Measurements from ENCODE around the gene TNFSF15. TPM values are rescaled to one million over a fixed set of nuclear protein-coding genes. Genes with fewer than 3 reads are reported as not detected.

The TNFSF15 gene
- total and polyA plus RNA-seq, 5 donors = 0.02 to 0.03 TPM; not detected in 3

GRCh38 chr9:114803479-114804265 lies 2.2 kb downstream of the TNFSF15 start:
- Histone ChIP-seq H3K27me3 (ENCODE audit: control insufficient read depth, insufficient read depth) (no peaks in the 10 kb centered on the region), H3K4me1 (ENCODE audit: control insufficient read depth, insufficient read depth, low read length) (peaks cover 4% of the 10 kb centered on the region), H3K9me3 (ENCODE audit: control insufficient read depth, low read length) (no peaks in the 10 kb centered on the region), H3K27ac (ENCODE audit: low read length) (no peak overlapping the region), H3K4me3 (ENCODE audit: low read length) (no peak overlapping the region)
- intact Hi-C loops (cut with DNase I) = no loop called here
- 70% methylated on average over 1 of the region's 1 CpG for WGBS
- ATAC-seq = no peak
- peak in 2 of 3 donors; percentile 42 to 53 for DNase-seq

GRCh38 chr9:114799925-114800324 lies 5.9 kb downstream of the TNFSF15 start:
- Histone ChIP-seq H3K4me1 (ENCODE audit: control insufficient read depth, insufficient read depth, low read length) (no peaks in the 10 kb centered on the region), H3K9me3 (ENCODE audit: control insufficient read depth, low read length) (no peaks in the 10 kb centered on the region), H3K4me3 (ENCODE audit: low read length) (no peak overlapping the region), H3K27ac (ENCODE audit: low read length) (no peak overlapping the region), H3K27me3 (ENCODE audit: control insufficient read depth, insufficient read depth) (no peaks in the 10 kb centered on the region)
- WGBS = 65% methylated on average over 2 of the region's 2 CpGs
- no peak for ATAC-seq
- no peak for DNase-seq
- intact Hi-C loops (cut with DNase I) = no loop called here

GRCh38 chr9:114799441-114799840 lies 6.4 kb downstream of the TNFSF15 start:
- no peaks in the 10 kb centered on the region for H3K4me1 ChIP-seq (ENCODE audit: control insufficient read depth, insufficient read depth, low read length)
- no peaks in the 10 kb centered on the region for H3K27me3 ChIP-seq (ENCODE audit: control insufficient read depth, insufficient read depth)
- H3K9me3 ChIP-seq (ENCODE audit: control insufficient read depth, low read length) = no peaks in the 10 kb centered on the region
- H3K4me3 ChIP-seq (ENCODE audit: low read length) = no peak overlapping the region
- 33% methylated on average over 5 of the region's 5 CpGs for WGBS
- no peak overlapping the region for H3K27ac ChIP-seq (ENCODE audit: low read length)
- intact Hi-C loops (cut with DNase I) = no loop called here
- ATAC-seq (peak; percentile 31 to 48), DNase-seq (no peak)

- H3K4me3 ChIP-seq (ENCODE audit: low read length) = no peak overlapping the region
- no peaks in the 10 kb centered on the region for H3K27me3 ChIP-seq (ENCODE audit: control insufficient read depth, insufficient read depth)
- no peak for ATAC-seq
Observed at GRCh38 chr9:114798780-114799427, 6.9 kb downstream of the TNFSF15 start.

GRCh38 chr9:114798101-114798500 lies 7.7 kb downstream of the TNFSF15 start:
- Histone ChIP-seq H3K27me3 (ENCODE audit: control insufficient read depth, insufficient read depth) (no peaks in the 10 kb centered on the region), H3K27ac (ENCODE audit: low read length) (no peak overlapping the region), H3K9me3 (ENCODE audit: control insufficient read depth, low read length) (no peaks in the 10 kb centered on the region), H3K4me3 (ENCODE audit: low read length) (no peak overlapping the region), H3K4me1 (ENCODE audit: control insufficient read depth, insufficient read depth, low read length) (no peaks in the 10 kb centered on the region)
- DNase-seq (no peak), ATAC-seq (no peak)
- intact Hi-C loops (cut with DNase I) = no loop called here
- 79% methylated on average over 1 of the region's 1 CpG for WGBS

More at GRCh38 chr9:114798780-114799427, 6.9 kb downstream of the TNFSF15 start:
- no peak for DNase-seq
- intact Hi-C loops (cut with DNase I) = no loop called here
- H3K9me3 ChIP-seq (ENCODE audit: control insufficient read depth, low read length) = no peaks in the 10 kb centered on the region
- H3K4me1 ChIP-seq (ENCODE audit: control insufficient read depth, insufficient read depth, low read length) = no peaks in the 10 kb centered on the region
- H3K27ac ChIP-seq (ENCODE audit: low read length) = no peak overlapping the region
- WGBS = 56% methylated on average over 2 of the region's 2 CpGs

GRCh38 chr9:114792396-114792795 lies 13.4 kb downstream of the TNFSF15 start:
- ATAC-seq = no peak
- no peaks in the 10 kb centered on the region for H3K27me3 ChIP-seq (ENCODE audit: control insufficient read depth, insufficient read depth)
- no peaks in the 10 kb centered on the region for H3K4me1 ChIP-seq (ENCODE audit: control insufficient read depth, insufficient read depth, low read length)
- H3K4me3 ChIP-seq (ENCODE audit: low read length) = no peak overlapping the region
- no peak overlapping the region for H3K27ac ChIP-seq (ENCODE audit: low read length)
- no peak for DNase-seq
- H3K9me3 ChIP-seq (ENCODE audit: control insufficient read depth, low read length) = no peaks in the 10 kb centered on the region
- WGBS = 87% methylated on average over 4 of the region's 4 CpGs
- intact Hi-C loops (cut with DNase I) = no loop called here

GRCh38 chr9:114791736-114792135 lies 14.1 kb downstream of the TNFSF15 start:
- 88% methylated on average over 2 of the region's 2 CpGs for WGBS
- intact Hi-C loops (cut with DNase I) = no loop called here
- H3K4me3 ChIP-seq (ENCODE audit: low read length) = no peak overlapping the region
- H3K27ac ChIP-seq (ENCODE audit: low read length) = no peak overlapping the region
- no peaks in the 10 kb centered on the region for H3K4me1 ChIP-seq (ENCODE audit: control insufficient read depth, insufficient read depth, low read length)
- no peaks in the 10 kb centered on the region for H3K27me3 ChIP-seq (ENCODE audit: control insufficient read depth, insufficient read depth)
- DNase-seq = no peak
- ATAC-seq = no peak
- no peaks in the 10 kb centered on the region for H3K9me3 ChIP-seq (ENCODE audit: control insufficient read depth, low read length)

GRCh38 chr9:114791312-114791711 lies 14.5 kb downstream of the TNFSF15 start:
- DNase-seq (no peak), ATAC-seq (no peak)
- no peak overlapping the region for H3K27ac ChIP-seq (ENCODE audit: low read length)
- H3K9me3 ChIP-seq (ENCODE audit: control insufficient read depth, low read length) = no peaks in the 10 kb centered on the region
- no peak overlapping the region for H3K4me3 ChIP-seq (ENCODE audit: low read length)
- H3K4me1 ChIP-seq (ENCODE audit: control insufficient read depth, insufficient read depth, low read length) = no peaks in the 10 kb centered on the region
- H3K27me3 ChIP-seq (ENCODE audit: control insufficient read depth, insufficient read depth) = no peaks in the 10 kb centered on the region
- intact Hi-C loops (cut with DNase I) = no loop called here

GRCh38 chr9:114790521-114790920 lies 15.3 kb downstream of the TNFSF15 start:
- Histone ChIP-seq H3K4me1 (ENCODE audit: control insufficient read depth, insufficient read depth, low read length) (no peaks in the 10 kb centered on the region), H3K4me3 (ENCODE audit: low read length) (no peak overlapping the region), H3K27me3 (ENCODE audit: control insufficient read depth, insufficient read depth) (no peaks in the 10 kb centered on the region), H3K27ac (ENCODE audit: low read length) (no peak overlapping the region), H3K9me3 (ENCODE audit: control insufficient read depth, low read length) (no peaks in the 10 kb centered on the region)
- ATAC-seq = no peak
- intact Hi-C loops (cut with DNase I) = no loop called here
- WGBS = 51% methylated on average over 6 of the region's 6 CpGs
- DNase-seq = no peak

- Histone ChIP-seq H3K27me3 (ENCODE audit: control insufficient read depth, insufficient read depth) (no peaks in the 10 kb centered on the region), H3K4me3 (ENCODE audit: low read length) (no peak overlapping the region), H3K4me1 (ENCODE audit: control insufficient read depth, insufficient read depth, low read length) (no peaks in the 10 kb centered on the region), H3K27ac (ENCODE audit: low read length) (no peak overlapping the region), H3K9me3 (ENCODE audit: control insufficient read depth, low read length) (no peaks in the 10 kb centered on the region)
- WGBS = 98% methylated on average over 3 of the region's 3 CpGs
- ATAC-seq (no peak), DNase-seq (no peak)
- intact Hi-C loops (cut with DNase I) = no loop called here
Observed at GRCh38 chr9:114789006-114789405, 16.8 kb downstream of the TNFSF15 start.

GRCh38 chr9:114787781-114788498 lies 17.9 kb downstream of the TNFSF15 start:
- 90% methylated on average over 4 of the region's 4 CpGs for WGBS
- Histone ChIP-seq H3K4me3 (ENCODE audit: low read length) (no peak overlapping the region), H3K4me1 (ENCODE audit: control insufficient read depth, insufficient read depth, low read length) (no peaks in the 10 kb centered on the region), H3K9me3 (ENCODE audit: control insufficient read depth, low read length) (no peaks in the 10 kb centered on the region), H3K27me3 (ENCODE audit: control insufficient read depth, insufficient read depth) (no peaks in the 10 kb centered on the region), H3K27ac (ENCODE audit: low read length) (no peak overlapping the region)
- no peak for ATAC-seq
- intact Hi-C loops (cut with DNase I) = no loop called here
- no peak for DNase-seq
